BJ (cell line): ENCODE data around the gene CCDC141. TPM values are rescaled to one million over a fixed set of nuclear protein-coding genes. Genes with fewer than 3 reads are reported as not detected.

Experiments used
- CTCF ChIA-PET: fragments of 350-600 bp; formaldehyde crosslinking; extraction: SDS; loops from one replicate; lab custom pipeline; 2021; ENCODE audit warnings: antibody characterized with exemption, inconsistent platforms; lab: Yijun Ruan, JAX
- POLR2A ChIA-PET: fragments of 300-600 bp; sonication (Branson Sonifier 250); formaldehyde crosslinking; extraction: SDS; loops from one replicate; lab custom pipeline; 2021; ENCODE audit warnings: antibody characterized with exemption; lab: Charles Lee
- DNase-seq: peaks from one replicate; pipeline ENCODE4 v3.0.0-alpha.2; 2011; ENCODE audit warnings: low read depth
- H3K27me3 ChIP-seq: 2 replicates; pipeline ENCODE4 v1.6.0; 2011; ENCODE audit warnings: low read length; ENCODE audit not compliant: control insufficient read depth, insufficient read depth
- H3K36me3 ChIP-seq: 2 replicates; pipeline ENCODE4 v1.5.1; 2011; ENCODE audit warnings: low read length; ENCODE audit not compliant: control insufficient read depth, insufficient read depth
- H3K4me3 ChIP-seq: 2 replicates; pipeline ENCODE4 v1.5.1; 2011; ENCODE audit warnings: low read depth, mild to moderate bottlenecking, control low read depth, low read length
- CTCF ChIP-seq: IDR thresholded peaks from 2 replicates; pipeline ENCODE4 v1.5.1; 2011; ENCODE audit warnings: low read depth, mild to moderate bottlenecking, control low read depth, inconsistent platforms, low read length, moderate library complexity; ENCODE audit not compliant: insufficient read depth
- polyA plus RNA-seq: library from polyadenylated mRNA; depleted of rRNA; stranded (reverse); fragments of >200 nt; gene quantifications from 2 replicates; pipeline ENCODE4 v1.2.3, GENCODE V29; 2011

CCDC141 gene
- polyA plus RNA-seq, 1 experiment: not detected

- H3K27me3 ChIP-seq: no peaks in the 10 kb centered on the region
- ChIA-PET POLR2A (no interaction called here), CTCF (no interaction called here)
- no peaks in the 10 kb centered on the region for H3K36me3 ChIP-seq
- no peak for TF ChIP-seq CTCF
- no peak for DNase-seq
- no peak overlapping the region for H3K4me3 ChIP-seq
These were observed 205.7 kb downstream of the CCDC141 start for GRCh38 chr2:178844269-178844668.

GRCh38 chr2:178843697-178844096 lies 206.2 kb downstream of the CCDC141 start:
- H3K36me3 ChIP-seq: no peaks in the 10 kb centered on the region
- H3K27me3 ChIP-seq: no peaks in the 10 kb centered on the region
- ChIA-PET CTCF (no interaction called here), POLR2A (no interaction called here)
- TF ChIP-seq CTCF: no peak
- H3K4me3 ChIP-seq: no peak overlapping the region
- DNase-seq: no peak

GRCh38 chr2:178836807-178837206 lies 213.1 kb downstream of the CCDC141 start:
- Histone ChIP-seq H3K27me3 (0 out of 2 replicates have a peak, but pooled peaks cover 2% of the 10 kb centered on the region), H3K4me3 (no peak overlapping the region), H3K36me3 (no peaks in the 10 kb centered on the region)
- ChIA-PET CTCF (no interaction called here), POLR2A (no interaction called here)
- TF ChIP-seq CTCF: no peak
- DNase-seq: no peak

- POLR2A ChIA-PET: no interaction called here
These were observed 215.9 kb downstream of the CCDC141 start for GRCh38 chr2:178834086-178834485.

GRCh38 chr2:178833382-178833781 lies 216.6 kb downstream of the CCDC141 start:
- Histone ChIP-seq H3K4me3 (no peak overlapping the region), H3K27me3 (0 out of 2 replicates have a peak, but pooled peaks cover 2% of the 10 kb centered on the region), H3K36me3 (no peaks in the 10 kb centered on the region)
- TF ChIP-seq CTCF: no peak
- no peak for DNase-seq
- ChIA-PET CTCF (no interaction called here), POLR2A (no interaction called here)

More at GRCh38 chr2:178834086-178834485, 215.9 kb downstream of the CCDC141 start:
- DNase-seq: no peak
- H3K36me3 ChIP-seq: no peaks in the 10 kb centered on the region
- TF ChIP-seq CTCF: no peak
- H3K27me3 ChIP-seq: 0 out of 2 replicates have a peak, but pooled peaks cover 2% of the 10 kb centered on the region
- no peak overlapping the region for H3K4me3 ChIP-seq
- CTCF ChIA-PET: no interaction called here
